Measurements from ENCODE around the gene RYK.

- TF ChIP-seq POLR2AphosphoS5 (IDR thresholded peaks at IDR 0.05; ENCODE audit: borderline replicate concordance, low read depth, low read length) (no peak), EZH2 (IDR thresholded peaks at IDR 0.05) (no peak)
These were observed 139.7 kb downstream of the RYK start for GRCh38 chr3:134110963-134111362.

All from SK-N-MC (cell line).